Calu3 (cell line): ENCODE data around the gene SBF1. TPM values are rescaled to one million over a fixed set of nuclear protein-coding genes. Genes with fewer than 3 reads are reported as not detected.

Experiments
- BruUV-seq: library from RNA; stranded (reverse); fragments of 400-500 nt; replicated peaks from 2 replicates; lab custom pipeline; 2021; lab: Mats Ljungman, UMichigan
- CTCF ChIA-PET: fragments of 300-600 bp; sonication (Branson Sonifier 250); formaldehyde crosslinking; loops from one replicate; lab custom pipeline; 2022; ENCODE audit warnings: antibody characterized with exemption; lab: Charles Lee
- DNase-seq: peaks from one replicate; pipeline ENCODE4 v3.0.0; 2022
- H3K27ac Mint-ChIP-seq: one replicate; pipeline ENCODE4 v1.8.0; 2022; ENCODE audit warnings: mixed read lengths; ENCODE audit not compliant: unreplicated experiment
- H3K27me3 Mint-ChIP-seq: one replicate; pipeline ENCODE4 v1.8.0; 2022; ENCODE audit warnings: mixed read lengths; ENCODE audit not compliant: unreplicated experiment
- H3K36me3 Mint-ChIP-seq: one replicate; pipeline ENCODE4 v1.8.0; 2022; ENCODE audit warnings: mild to moderate bottlenecking, moderate library complexity, mixed read lengths; ENCODE audit not compliant: insufficient read depth, unreplicated experiment
- H3K4me1 Mint-ChIP-seq: one replicate; pipeline ENCODE4 v1.8.0; 2022; ENCODE audit warnings: mild to moderate bottlenecking, low read depth, mixed read lengths; ENCODE audit not compliant: unreplicated experiment
- H3K4me3 Mint-ChIP-seq: one replicate; pipeline ENCODE4 v1.8.0; 2022; ENCODE audit warnings: mild to moderate bottlenecking, low read depth, moderate library complexity, mixed read lengths; ENCODE audit not compliant: unreplicated experiment
- H3K9me3 Mint-ChIP-seq: one replicate; pipeline ENCODE4 v1.8.0; 2022; ENCODE audit warnings: low read depth, mixed read lengths; ENCODE audit not compliant: unreplicated experiment
- intact Hi-C: fragments of 100-400 bp; cut with micrococcal nuclease; formaldehyde crosslinking; loops from one replicate; pipeline ENCODE4 v1.10.0; 2022; ENCODE audit not compliant: unreplicated experiment
- total RNA-seq: library from RNA; stranded (reverse); gene quantifications from 2 replicates; pipeline ENCODE4 v1.2.3, GENCODE V29; 2022
- TF ChIP-seq, protein P1 (sequence below): fragments of 200-600 bp; IDR thresholded peaks from one replicate; pipeline ENCODE4 v1.8.0; 2022; ENCODE audit warnings: antibody characterized with exemption; ENCODE audit not compliant: unreplicated experiment

SBF1 gene
- total RNA-seq, 1 experiment from 2014 or later = 104 TPM

- TF ChIP-seq, protein P1, sequence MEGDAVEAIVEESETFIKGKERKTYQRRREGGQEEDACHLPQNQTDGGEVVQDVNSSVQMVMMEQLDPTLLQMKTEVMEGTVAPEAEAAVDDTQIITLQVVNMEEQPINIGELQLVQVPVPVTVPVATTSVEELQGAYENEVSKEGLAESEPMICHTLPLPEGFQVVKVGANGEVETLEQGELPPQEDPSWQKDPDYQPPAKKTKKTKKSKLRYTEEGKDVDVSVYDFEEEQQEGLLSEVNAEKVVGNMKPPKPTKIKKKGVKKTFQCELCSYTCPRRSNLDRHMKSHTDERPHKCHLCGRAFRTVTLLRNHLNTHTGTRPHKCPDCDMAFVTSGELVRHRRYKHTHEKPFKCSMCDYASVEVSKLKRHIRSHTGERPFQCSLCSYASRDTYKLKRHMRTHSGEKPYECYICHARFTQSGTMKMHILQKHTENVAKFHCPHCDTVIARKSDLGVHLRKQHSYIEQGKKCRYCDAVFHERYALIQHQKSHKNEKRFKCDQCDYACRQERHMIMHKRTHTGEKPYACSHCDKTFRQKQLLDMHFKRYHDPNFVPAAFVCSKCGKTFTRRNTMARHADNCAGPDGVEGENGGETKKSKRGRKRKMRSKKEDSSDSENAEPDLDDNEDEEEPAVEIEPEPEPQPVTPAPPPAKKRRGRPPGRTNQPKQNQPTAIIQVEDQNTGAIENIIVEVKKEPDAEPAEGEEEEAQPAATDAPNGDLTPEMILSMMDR = no peak
- Mint-ChIP-seq H3K27me3 (no peaks in the 10 kb centered on the region), H3K9me3 (no peaks in the 10 kb centered on the region), H3K36me3 (peaks cover 53% of the 10 kb centered on the region), H3K4me3 (no peak overlapping the region), H3K4me1 (no peaks in the 10 kb centered on the region), H3K27ac (no peak overlapping the region)
- CTCF ChIA-PET = interaction anchor here (0.6 kb wide), 1 partner anchor 224 kb away, joined by 4 read pairs; no protein-coding TSS in a partner anchor
- DNase-seq = no peak
- intact Hi-C loops = no loop called here
- no TSS peak for BruUV-seq
These were observed 35.4 kb downstream of the SBF1 start for GRCh38 chr22:50439314-50439870.

- intact Hi-C loops = no loop called here
- no peaks in the 10 kb centered on the region for H3K27me3 Mint-ChIP-seq
- TF ChIP-seq, protein P1 = no peak
- no peaks in the 10 kb centered on the region for H3K4me1 Mint-ChIP-seq
- no peak overlapping the region for H3K27ac Mint-ChIP-seq
- H3K9me3 Mint-ChIP-seq = no peaks in the 10 kb centered on the region
- CTCF ChIA-PET = no interaction called here
- DNase-seq = no peak
- no peak overlapping the region for H3K4me3 Mint-ChIP-seq
- BruUV-seq = no TSS peak
- H3K36me3 Mint-ChIP-seq = peaks cover 51% of the 10 kb centered on the region
These were observed 36.2 kb downstream of the SBF1 start for GRCh38 chr22:50438305-50439275.

DNA sequence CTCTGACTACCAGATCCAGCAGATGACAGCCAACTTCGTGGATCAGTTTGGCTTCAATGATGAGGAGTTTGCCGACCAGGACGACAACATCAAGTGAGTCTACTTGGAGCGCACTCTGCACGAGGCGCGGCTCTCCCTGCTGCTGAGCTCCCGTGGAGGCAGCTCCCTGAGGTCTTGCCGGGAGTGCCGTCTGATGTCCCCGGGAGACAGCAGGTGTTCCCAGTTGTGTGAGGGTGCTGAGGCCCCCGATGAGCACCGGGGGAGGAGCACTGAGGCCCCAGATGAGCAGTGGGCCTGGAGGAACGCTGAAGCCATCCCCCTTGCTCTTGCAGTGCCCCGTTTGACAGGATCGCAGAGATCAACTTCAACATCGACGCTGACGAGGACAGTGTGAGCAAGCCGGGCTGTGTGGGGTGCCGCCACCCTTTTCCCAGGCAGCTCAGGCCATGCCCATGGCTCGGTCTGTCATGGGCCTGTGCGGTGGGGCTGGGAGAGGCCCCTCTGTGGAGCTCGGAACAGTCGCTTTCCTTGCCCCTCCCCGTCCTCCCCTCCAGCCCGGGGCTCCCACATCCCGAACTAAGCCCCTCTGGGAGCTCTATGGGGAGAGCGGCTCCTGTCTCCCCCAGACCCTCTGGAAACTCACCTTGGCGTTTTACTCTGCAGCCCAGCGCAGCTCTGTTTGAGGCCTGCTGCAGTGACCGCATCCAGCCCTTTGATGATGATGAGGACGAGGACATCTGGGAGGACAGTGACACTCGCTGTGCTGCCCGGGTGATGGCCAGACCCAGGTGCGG, 37.1 kb downstream of the SBF1 start:
- intact Hi-C loops = no loop called here
- BruUV-seq = no TSS peak
- no peak overlapping the region for H3K27ac Mint-ChIP-seq
- H3K9me3 Mint-ChIP-seq = no peaks in the 10 kb centered on the region
- DNase-seq = no peak
- no peak overlapping the region for H3K4me3 Mint-ChIP-seq
- H3K4me1 Mint-ChIP-seq = no peaks in the 10 kb centered on the region
- no peaks in the 10 kb centered on the region for H3K27me3 Mint-ChIP-seq
- TF ChIP-seq, protein P1 = no peak
- H3K36me3 Mint-ChIP-seq = peaks cover 44% of the 10 kb centered on the region
- CTCF ChIA-PET = no interaction called here

DNA sequence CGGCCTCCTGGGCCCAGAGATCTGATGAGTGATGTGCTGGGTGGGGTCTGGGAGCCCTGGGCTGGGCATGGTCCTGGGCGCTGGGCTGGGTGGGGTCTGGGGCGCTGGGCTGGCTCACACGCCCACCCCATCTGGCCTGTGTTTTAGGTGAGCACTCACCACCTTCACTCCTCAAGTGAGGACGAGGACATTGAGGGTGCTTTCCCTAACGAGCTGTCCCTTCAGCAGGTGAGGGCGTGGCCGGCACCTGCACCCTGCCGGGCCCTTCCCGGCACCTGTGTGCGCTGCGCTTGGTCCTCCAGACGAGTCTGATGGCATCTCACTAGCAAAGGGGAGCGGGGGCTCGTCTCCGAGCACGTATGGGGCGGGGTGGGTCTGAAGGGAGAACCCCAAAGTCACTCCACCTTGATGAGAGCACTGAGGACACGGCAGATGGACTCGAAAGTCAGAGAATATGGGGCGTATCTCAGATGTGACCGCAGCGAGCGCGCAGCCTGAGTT, 37.9 kb downstream of the SBF1 start:
- no TSS peak for BruUV-seq
- H3K27me3 Mint-ChIP-seq = no peaks in the 10 kb centered on the region
- no peak for DNase-seq
- no peaks in the 10 kb centered on the region for H3K4me1 Mint-ChIP-seq
- no peak overlapping the region for H3K27ac Mint-ChIP-seq
- CTCF ChIA-PET = no interaction called here
- H3K9me3 Mint-ChIP-seq = no peaks in the 10 kb centered on the region
- TF ChIP-seq, protein P1 = no peak
- H3K4me3 Mint-ChIP-seq = no peak overlapping the region
- intact Hi-C loops = no loop called here
- peaks cover 44% of the 10 kb centered on the region for H3K36me3 Mint-ChIP-seq
